ENCODE results near the gene ZDHHC11B. TPM values are rescaled to one million over a fixed set of nuclear protein-coding genes. Genes with fewer than 3 reads are reported as not detected.

ZDHHC11B gene
- total RNA-seq, 1 experiment from 2014 or later, result not detected

GRCh38 chr5:664343-664993, 120.1 kb downstream of the ZDHHC11B start:
- H3K36me3 ChIP-seq, result peaks cover 17% of the 10 kb centered on the region
- no peaks in the 10 kb centered on the region for H3K27me3 ChIP-seq (replicated peaks)
- H3K4me3 ChIP-seq, result no peak overlapping the region
- no peaks in the 10 kb centered on the region for H3K9me3 ChIP-seq (replicated peaks)
- H3K4me1 ChIP-seq (replicated peaks), result peaks cover 6% of the 10 kb centered on the region; the same call in 1 of the 2 replicates
- no peak for DNase-seq (ENCODE audit: low read depth in 1 of 2, low spot score in 2 of 2)
- no peak overlapping the region for H3K27ac ChIP-seq

- Histone ChIP-seq H3K4me3 (no peak overlapping the region), H3K27me3 (replicated peaks) (no peaks in the 10 kb centered on the region), H3K9me3 (replicated peaks) (no peaks in the 10 kb centered on the region), H3K27ac (no peak overlapping the region), H3K36me3 (peaks cover 19% of the 10 kb centered on the region), H3K4me1 (replicated peaks) (no peaks in the 10 kb centered on the region)
- DNase-seq (ENCODE audit: low read depth in 1 of 2, low spot score in 2 of 2), result no peak
These were observed 120.8 kb downstream of the ZDHHC11B start for GRCh38 chr5:663436-664342.

- H3K36me3 ChIP-seq, result peaks cover 20% of the 10 kb centered on the region
- no peaks in the 10 kb centered on the region for H3K9me3 ChIP-seq (replicated peaks)
- H3K27me3 ChIP-seq (replicated peaks), result no peaks in the 10 kb centered on the region
- H3K4me1 ChIP-seq (replicated peaks), result peaks cover 4% of the 10 kb centered on the region
- H3K27ac ChIP-seq, result no peak overlapping the region
- DNase-seq (ENCODE audit: low read depth in 1 of 2, low spot score in 2 of 2), result no peak
- no peak overlapping the region for H3K4me3 ChIP-seq
These were observed 121.6 kb downstream of the ZDHHC11B start for GRCh38 chr5:662751-663435.

GRCh38 chr5:661891-662750, 122.4 kb downstream of the ZDHHC11B start:
- Histone ChIP-seq H3K9me3 (replicated peaks) (no peaks in the 10 kb centered on the region), H3K27me3 (replicated peaks) (no peaks in the 10 kb centered on the region), H3K4me1 (replicated peaks) (peaks cover 6% of the 10 kb centered on the region), H3K27ac (no peak overlapping the region), H3K4me3 (no peak overlapping the region), H3K36me3 (peaks cover 17% of the 10 kb centered on the region)
- no peak for DNase-seq (ENCODE audit: low read depth in 1 of 2, low spot score in 2 of 2)

GRCh38 chr5:660491-661030, 124.0 kb downstream of the ZDHHC11B start:
- Histone ChIP-seq H3K4me1 (replicated peaks) (peaks cover 6% of the 10 kb centered on the region), H3K27me3 (replicated peaks) (no peaks in the 10 kb centered on the region), H3K36me3 (peaks cover 16% of the 10 kb centered on the region), H3K9me3 (replicated peaks) (no peaks in the 10 kb centered on the region), H3K27ac (no peak overlapping the region), H3K4me3 (no peak overlapping the region)
- DNase-seq (ENCODE audit: low read depth in 1 of 2, low spot score in 2 of 2), result no peak

Other genes starting within 250 kb of the ZDHHC11B start
- 5.7 and 8.2 TPM in 2 replicates for gene CEP72, start 172.4 kb downstream of the ZDHHC11B start, total RNA-seq (2014; rRNA removed; shearing (Covaris generic))
- not detected in 2 replicates for gene TPPP, start 91.4 kb downstream of the ZDHHC11B start, total RNA-seq (2014; rRNA removed; shearing (Covaris generic))
- gene ZDHHC11, start 66.3 kb upstream of the ZDHHC11B start, total RNA-seq (2014; rRNA removed; shearing (Covaris generic)), result 0.05 TPM in 1 of 2 replicates, not detected in the other
- 71.5 and 77.6 TPM in 2 replicates for gene BRD9, start 108.1 kb upstream of the ZDHHC11B start, total RNA-seq (2014; rRNA removed; shearing (Covaris generic))
- 108 TPM in 2 replicates for gene TRIP13, start 108.2 kb upstream of the ZDHHC11B start, total RNA-seq (2014; rRNA removed; shearing (Covaris generic))
- gene NKD2, start 224.1 kb upstream of the ZDHHC11B start, total RNA-seq (2014; rRNA removed; shearing (Covaris generic)), result 0.37 TPM in 1 of 2 replicates, not detected in the other

Data from SJSA1 (cell line).